Ishikawa (cell line): ENCODE measurements around the gene FOXP4.

Source experiments
- RAD21 ChIP-seq: IDR thresholded peaks from 2 replicates; pipeline ENCODE4 v1.6.1; 2012; ENCODE audit warnings: low read depth
- TAF1 ChIP-seq: IDR thresholded peaks from 2 replicates; pipeline ENCODE4 v1.6.1; 2012; ENCODE audit warnings: low read depth, mild to moderate bottlenecking
- TCF12 ChIP-seq: IDR thresholded peaks from 2 replicates; pipeline ENCODE4 v1.6.1; 2012; ENCODE audit warnings: low read depth
- YY1 ChIP-seq: IDR thresholded peaks from 2 replicates; pipeline ENCODE4 v1.6.1; 2012; ENCODE audit warnings: low read depth

GRCh38 chr6:41599015-41599851, 53.1 kb downstream of the FOXP4 start:
- no peak for TF ChIP-seq TAF1
- TF ChIP-seq TCF12, result no peak
- no peak for TF ChIP-seq YY1
- TF ChIP-seq RAD21, result no peak
